ENCODE results near the gene MYO3B.

Gene MYO3B, protein sequence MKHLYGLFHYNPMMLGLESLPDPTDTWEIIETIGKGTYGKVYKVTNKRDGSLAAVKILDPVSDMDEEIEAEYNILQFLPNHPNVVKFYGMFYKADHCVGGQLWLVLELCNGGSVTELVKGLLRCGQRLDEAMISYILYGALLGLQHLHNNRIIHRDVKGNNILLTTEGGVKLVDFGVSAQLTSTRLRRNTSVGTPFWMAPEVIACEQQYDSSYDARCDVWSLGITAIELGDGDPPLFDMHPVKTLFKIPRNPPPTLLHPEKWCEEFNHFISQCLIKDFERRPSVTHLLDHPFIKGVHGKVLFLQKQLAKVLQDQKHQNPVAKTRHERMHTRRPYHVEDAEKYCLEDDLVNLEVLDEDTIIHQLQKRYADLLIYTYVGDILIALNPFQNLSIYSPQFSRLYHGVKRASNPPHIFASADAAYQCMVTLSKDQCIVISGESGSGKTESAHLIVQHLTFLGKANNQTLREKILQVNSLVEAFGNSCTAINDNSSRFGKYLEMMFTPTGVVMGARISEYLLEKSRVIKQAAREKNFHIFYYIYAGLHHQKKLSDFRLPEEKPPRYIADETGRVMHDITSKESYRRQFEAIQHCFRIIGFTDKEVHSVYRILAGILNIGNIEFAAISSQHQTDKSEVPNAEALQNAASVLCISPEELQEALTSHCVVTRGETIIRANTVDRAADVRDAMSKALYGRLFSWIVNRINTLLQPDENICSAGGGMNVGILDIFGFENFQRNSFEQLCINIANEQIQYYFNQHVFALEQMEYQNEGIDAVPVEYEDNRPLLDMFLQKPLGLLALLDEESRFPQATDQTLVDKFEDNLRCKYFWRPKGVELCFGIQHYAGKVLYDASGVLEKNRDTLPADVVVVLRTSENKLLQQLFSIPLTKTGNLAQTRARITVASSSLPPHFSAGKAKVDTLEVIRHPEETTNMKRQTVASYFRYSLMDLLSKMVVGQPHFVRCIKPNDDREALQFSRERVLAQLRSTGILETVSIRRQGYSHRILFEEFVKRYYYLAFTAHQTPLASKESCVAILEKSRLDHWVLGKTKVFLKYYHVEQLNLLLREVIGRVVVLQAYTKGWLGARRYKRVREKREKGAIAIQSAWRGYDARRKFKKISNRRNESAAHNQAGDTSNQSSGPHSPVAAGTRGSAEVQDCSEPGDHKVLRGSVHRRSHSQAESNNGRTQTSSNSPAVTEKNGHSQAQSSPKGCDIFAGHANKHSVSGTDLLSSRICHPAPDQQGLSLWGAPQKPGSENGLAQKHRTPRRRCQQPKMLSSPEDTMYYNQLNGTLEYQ (N-terminal part only)

DNA sequence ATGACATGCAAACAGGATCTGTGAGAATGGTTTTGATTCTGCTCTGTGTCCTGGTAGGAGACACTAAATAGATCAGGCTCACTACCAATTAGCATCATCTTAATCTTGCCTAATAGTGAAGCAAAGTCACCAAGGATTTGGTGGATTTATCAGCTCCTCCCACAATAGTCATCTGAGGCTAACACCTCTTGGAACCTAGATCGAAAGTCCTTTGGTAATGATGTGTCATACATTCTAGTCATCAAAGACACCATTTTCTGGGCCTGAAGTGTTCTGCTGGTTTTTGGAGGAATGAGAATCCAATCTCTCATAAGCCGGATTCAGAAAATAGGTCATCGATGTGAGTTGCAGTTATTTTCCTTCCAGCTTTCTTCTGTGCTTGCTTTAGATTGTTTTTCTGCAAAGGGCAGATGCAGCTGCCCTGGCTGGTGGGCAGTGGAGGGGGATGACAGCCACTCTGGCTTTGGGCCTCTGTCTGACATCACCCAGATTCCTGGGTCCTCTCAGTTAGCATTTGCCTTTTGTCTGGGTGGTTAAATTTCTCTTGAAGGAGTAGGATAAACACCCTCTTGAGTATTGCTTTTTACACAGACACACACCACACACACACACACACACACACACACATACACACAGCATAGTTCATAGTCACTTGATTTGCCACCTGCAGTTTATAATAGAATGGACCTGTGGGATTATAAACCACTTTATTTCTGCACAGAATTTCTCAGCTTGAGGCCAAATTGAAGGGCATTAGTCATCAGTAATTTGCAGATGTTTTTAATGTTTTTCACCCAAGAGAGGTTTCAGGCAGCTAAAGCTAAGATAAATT is at the start of gene MYO3B:
TSS of gene MYO3B (plus strand) at position 198 of the 832 bp plus-strand sequence. CDS start at position 339, 141 bp downstream.
- no peak within 1 kb of the TSS for H3K27ac Mint-ChIP-seq
- no peaks in the 10 kb centered on the region for H3K4me1 Mint-ChIP-seq
- no peaks in the 10 kb centered on the region for H3K9me3 Mint-ChIP-seq
- no peak for DNase-seq (ENCODE audit: low spot score in 2 of 2)
- H3K36me3 Mint-ChIP-seq, result no peaks in the 10 kb centered on the region
- no peak for ATAC-seq (ENCODE audit: low read depth)
- H3K27me3 Mint-ChIP-seq, result peaks cover 3% of the 10 kb centered on the region
- no peak within 1 kb of the TSS for H3K4me3 Mint-ChIP-seq

DNA sequence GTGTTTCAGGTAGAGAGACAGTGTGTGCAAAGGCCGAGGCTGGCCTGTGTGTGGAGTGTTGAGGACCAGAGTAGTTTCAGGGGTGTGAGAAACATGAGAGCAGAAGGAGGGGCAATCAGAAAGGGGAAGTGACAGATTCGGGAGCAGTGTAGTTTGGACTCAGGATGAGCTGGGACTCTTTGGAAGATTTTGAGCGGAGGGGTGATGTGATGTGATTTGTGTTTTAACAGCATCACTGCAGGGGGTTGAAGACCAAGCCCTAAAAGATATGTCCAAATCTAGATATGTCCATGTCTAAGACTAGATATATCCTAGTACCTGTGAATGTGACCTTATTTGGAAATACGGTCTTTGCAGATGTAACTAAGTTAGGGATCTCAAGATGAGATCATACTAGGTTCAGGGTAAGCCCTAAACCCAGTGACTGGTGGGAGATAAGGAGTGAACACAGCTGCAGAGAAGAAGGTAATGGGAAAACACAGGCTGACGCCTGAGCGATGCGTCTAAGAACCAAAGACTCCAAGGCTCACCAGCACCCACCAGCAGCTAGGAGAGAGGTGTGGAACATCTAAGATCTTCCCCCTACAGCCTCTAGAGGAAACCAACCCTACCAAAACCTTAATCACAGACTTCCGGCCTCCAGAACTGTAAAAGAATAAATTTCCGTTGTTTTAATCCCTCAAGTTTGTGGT is 38.5 kb upstream of the MYO3B start:
- Mint-ChIP-seq H3K4me1 (peaks cover 6% of the 10 kb centered on the region), H3K27ac (no peak overlapping the region), H3K36me3 (no peaks in the 10 kb centered on the region), H3K9me3 (peaks cover 2% of the 10 kb centered on the region), H3K27me3 (peaks cover 4% of the 10 kb centered on the region), H3K4me3 (no peak overlapping the region)
- DNase-seq (ENCODE audit: low spot score in 2 of 2), result no peak
- ATAC-seq (ENCODE audit: low read depth), result no peak

DNA sequence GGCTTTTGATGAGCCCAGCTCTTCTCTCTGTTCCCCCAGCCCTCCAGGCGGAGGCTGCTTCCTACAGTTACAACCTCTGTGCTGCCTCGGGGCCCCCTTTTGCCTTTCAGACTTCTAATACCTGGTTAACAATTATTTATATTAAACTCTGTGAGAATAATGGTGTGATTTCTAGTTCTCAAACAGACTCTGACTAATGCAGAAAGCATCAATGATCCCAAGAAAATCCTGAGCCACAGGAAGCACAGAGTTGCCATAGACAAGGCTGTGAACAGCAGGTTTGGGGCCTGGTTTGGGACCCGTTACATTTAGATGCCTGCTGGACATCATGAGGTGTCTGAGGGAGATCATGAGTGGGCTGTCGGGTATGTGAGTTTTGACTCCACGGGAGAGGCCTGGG is 37.4 kb upstream of the MYO3B start:
- Mint-ChIP-seq H3K27ac (no peak overlapping the region), H3K4me3 (no peak overlapping the region), H3K9me3 (peaks cover 2% of the 10 kb centered on the region), H3K27me3 (peaks cover 4% of the 10 kb centered on the region), H3K4me1 (peaks cover 8% of the 10 kb centered on the region), H3K36me3 (no peaks in the 10 kb centered on the region)
- DNase-seq (ENCODE audit: low spot score in 2 of 2) (no peak), ATAC-seq (ENCODE audit: low read depth) (no peak)

GRCh38 chr2:170141865-170142264 is 36.1 kb upstream of the MYO3B start:
- no peak for ATAC-seq (ENCODE audit: low read depth)
- peaks cover 4% of the 10 kb centered on the region for H3K27me3 Mint-ChIP-seq
- H3K4me3 Mint-ChIP-seq, result peak overlapping the region; percentile 18
- H3K4me1 Mint-ChIP-seq, result peaks cover 10% of the 10 kb centered on the region
- H3K27ac Mint-ChIP-seq, result no peak overlapping the region
- no peaks in the 10 kb centered on the region for H3K36me3 Mint-ChIP-seq
- no peak for DNase-seq (ENCODE audit: low spot score in 2 of 2)
- no peaks in the 10 kb centered on the region for H3K9me3 Mint-ChIP-seq

DNA sequence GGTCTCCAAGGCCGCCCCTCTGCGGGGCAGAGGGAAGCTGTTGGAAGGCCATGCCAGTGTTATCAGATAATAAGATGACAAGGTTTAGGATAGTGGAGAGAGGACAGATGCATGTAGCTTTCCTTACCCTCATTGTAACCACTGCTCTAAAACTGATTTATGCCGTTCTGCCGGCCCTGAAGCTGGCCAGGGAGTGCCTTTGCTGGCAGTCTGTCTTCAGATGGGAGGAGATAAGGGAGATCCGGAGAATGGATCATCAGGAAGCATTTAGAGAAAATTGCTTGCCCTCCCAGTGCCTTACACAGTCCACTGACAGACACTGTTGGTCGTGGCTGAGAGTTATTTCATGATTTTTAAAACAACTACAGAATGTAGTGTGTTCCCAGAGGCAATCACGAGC is 35.4 kb upstream of the MYO3B start:
- Mint-ChIP-seq H3K36me3 (no peaks in the 10 kb centered on the region), H3K4me3 (no peak overlapping the region), H3K27me3 (peaks cover 4% of the 10 kb centered on the region), H3K4me1 (peaks cover 10% of the 10 kb centered on the region), H3K27ac (no peak overlapping the region), H3K9me3 (no peaks in the 10 kb centered on the region)
- no peak for DNase-seq (ENCODE audit: low spot score in 2 of 2)
- ATAC-seq (ENCODE audit: low read depth), result no peak

- DNase-seq (ENCODE audit: low spot score in 2 of 2) (no peak), ATAC-seq (ENCODE audit: low read depth) (no peak)
- Mint-ChIP-seq H3K4me3 (no peak overlapping the region), H3K4me1 (peaks cover 10% of the 10 kb centered on the region), H3K36me3 (no peaks in the 10 kb centered on the region), H3K27me3 (peaks cover 4% of the 10 kb centered on the region), H3K9me3 (no peaks in the 10 kb centered on the region), H3K27ac (no peak overlapping the region)
Observed at GRCh38 chr2:170143045-170143717, 34.8 kb upstream of the MYO3B start.

GRCh38 chr2:170144761-170145160 is 33.2 kb upstream of the MYO3B start:
- Mint-ChIP-seq H3K27ac (no peak overlapping the region), H3K4me1 (peaks cover 7% of the 10 kb centered on the region), H3K9me3 (no peaks in the 10 kb centered on the region), H3K36me3 (no peaks in the 10 kb centered on the region), H3K27me3 (peaks cover 2% of the 10 kb centered on the region), H3K4me3 (no peak overlapping the region)
- ATAC-seq (ENCODE audit: low read depth), result no peak
- no peak for DNase-seq (ENCODE audit: low spot score in 2 of 2)

DNA sequence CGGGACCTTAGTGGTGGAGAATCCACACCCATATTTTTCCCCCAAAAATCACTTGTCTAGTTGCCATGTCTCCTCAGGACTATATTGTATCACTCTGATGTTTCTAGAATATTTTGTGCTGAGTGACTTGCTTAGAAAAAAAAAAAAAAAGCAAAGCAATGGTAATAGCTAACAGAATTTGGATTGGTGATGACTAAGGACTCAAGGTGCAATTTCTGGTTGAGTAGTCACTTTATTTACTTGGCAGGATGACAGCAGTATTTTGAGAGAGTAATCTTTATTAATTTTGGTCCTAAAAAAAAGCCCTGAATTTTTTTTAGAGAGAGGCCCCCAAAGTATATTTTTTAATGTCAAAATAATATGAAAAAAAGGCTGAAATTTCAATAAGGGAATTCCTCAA is 32.8 kb upstream of the MYO3B start:
- DNase-seq (ENCODE audit: low spot score in 2 of 2), result no peak
- Mint-ChIP-seq H3K36me3 (no peaks in the 10 kb centered on the region), H3K27ac (no peak overlapping the region), H3K4me3 (no peak overlapping the region), H3K4me1 (peaks cover 7% of the 10 kb centered on the region), H3K9me3 (no peaks in the 10 kb centered on the region), H3K27me3 (peaks cover 2% of the 10 kb centered on the region)
- ATAC-seq (ENCODE audit: low read depth), result no peak

DNA sequence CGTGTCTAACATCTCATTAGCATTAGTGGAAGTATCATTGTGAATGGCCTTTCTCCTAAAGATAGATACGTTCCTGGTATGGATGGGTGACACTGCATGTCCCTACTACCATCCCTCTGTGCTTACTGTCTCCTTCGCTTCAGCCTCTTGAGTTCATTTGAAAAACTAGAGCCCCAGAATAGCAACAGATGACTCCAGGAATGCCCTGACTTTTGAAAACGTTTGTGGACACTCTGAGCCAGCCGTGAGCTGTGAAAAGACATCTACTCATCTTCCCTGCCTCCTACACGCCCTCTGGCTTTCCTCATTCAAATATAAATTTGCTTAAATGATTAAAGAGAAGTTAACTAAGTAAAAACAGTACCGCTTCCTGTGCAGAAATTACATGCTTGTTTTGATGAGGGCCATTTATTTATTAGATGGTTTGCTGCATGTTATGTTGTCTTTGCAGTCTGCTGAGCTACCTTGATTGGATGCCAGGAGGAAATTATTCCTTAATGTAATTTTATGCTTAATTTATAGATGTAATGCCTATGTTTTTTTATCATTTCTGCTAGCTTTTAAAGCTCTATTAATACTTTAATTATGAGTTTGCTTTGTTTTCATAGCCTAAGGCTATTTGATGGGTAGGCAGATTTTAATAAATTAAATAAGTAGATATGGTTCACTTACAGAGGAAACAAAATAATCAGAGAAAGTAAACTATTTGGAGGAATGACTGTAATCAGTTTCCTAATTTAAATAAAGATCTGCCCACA is 32.1 kb upstream of the MYO3B start:
- DNase-seq (ENCODE audit: low spot score in 2 of 2), result no peak
- Mint-ChIP-seq H3K4me3 (no peak overlapping the region), H3K36me3 (no peaks in the 10 kb centered on the region), H3K27me3 (peaks cover 2% of the 10 kb centered on the region), H3K9me3 (no peaks in the 10 kb centered on the region), H3K27ac (no peak overlapping the region), H3K4me1 (peaks cover 7% of the 10 kb centered on the region)
- ATAC-seq (ENCODE audit: low read depth), result no peak

DNA sequence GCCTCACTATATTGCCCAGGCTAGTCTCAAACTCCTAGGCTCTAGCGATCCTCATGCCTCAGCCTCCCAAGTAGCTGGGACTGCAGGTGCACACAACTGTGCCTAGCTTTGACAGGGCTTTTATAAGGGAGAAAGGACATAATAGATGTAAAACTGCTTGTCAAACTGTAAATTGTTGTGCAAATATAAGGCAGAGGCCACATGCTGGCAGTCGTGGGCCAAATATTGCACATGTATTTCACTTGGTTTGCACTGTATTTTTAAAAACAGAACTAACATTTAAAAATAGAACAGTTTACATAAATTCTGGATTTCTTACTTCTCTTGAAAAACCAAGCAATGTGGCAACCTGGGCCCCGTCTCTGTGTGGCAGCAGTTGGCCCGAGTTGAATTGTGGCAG is 31.2 kb upstream of the MYO3B start:
- no peaks in the 10 kb centered on the region for H3K9me3 Mint-ChIP-seq
- H3K27ac Mint-ChIP-seq, result no peak overlapping the region
- no peaks in the 10 kb centered on the region for H3K27me3 Mint-ChIP-seq
- H3K4me3 Mint-ChIP-seq, result no peak overlapping the region
- peaks cover 7% of the 10 kb centered on the region for H3K4me1 Mint-ChIP-seq
- ATAC-seq (ENCODE audit: low read depth), result no peak
- no peaks in the 10 kb centered on the region for H3K36me3 Mint-ChIP-seq
- DNase-seq (ENCODE audit: low spot score in 2 of 2), result no peak

- DNase-seq (ENCODE audit: low spot score in 2 of 2) (no peak), ATAC-seq (ENCODE audit: low read depth) (no peak)
- Mint-ChIP-seq H3K4me3 (no peak overlapping the region), H3K9me3 (no peaks in the 10 kb centered on the region), H3K27me3 (no peaks in the 10 kb centered on the region), H3K4me1 (peaks cover 4% of the 10 kb centered on the region), H3K27ac (no peak overlapping the region), H3K36me3 (no peaks in the 10 kb centered on the region)
Observed at GRCh38 chr2:170147576-170147975, 30.4 kb upstream of the MYO3B start.

GRCh38 chr2:170148161-170148560 is 29.8 kb upstream of the MYO3B start:
- peaks cover 4% of the 10 kb centered on the region for H3K4me1 Mint-ChIP-seq

More at GRCh38 chr2:170148161-170148560, 29.8 kb upstream of the MYO3B start:
- no peak for DNase-seq (ENCODE audit: low spot score in 2 of 2)
- Mint-ChIP-seq H3K27ac (no peak overlapping the region), H3K27me3 (no peaks in the 10 kb centered on the region), H3K36me3 (no peaks in the 10 kb centered on the region), H3K9me3 (no peaks in the 10 kb centered on the region), H3K4me3 (no peak overlapping the region)
- ATAC-seq (ENCODE audit: low read depth), result no peak

Measured in memory B cell (primary cell).